ENCODE measurements around the gene COX19. TPM values are rescaled to one million over a fixed set of nuclear protein-coding genes. Genes with fewer than 3 reads are reported as not detected.

The COX19 gene
- total RNA-seq, 1 experiment from 2014 or later, result 12.3 TPM

- no peak overlapping the region; the same call in 1 of the 2 replicates for H3K14ac ChIP-seq (ENCODE audit: insufficient read depth, low read length)
- no CpG with 5 or more reads among the region's 29 CpGs for WGBS (ENCODE audit: extremely low coverage, insufficient read length, low lambda C conversion rate)
- H2BK15ac ChIP-seq (ENCODE audit: low read depth, low read length), result no peak overlapping the region
- Mint-ChIP-seq H3K27me3 (ENCODE audit: low read depth) (no peaks in the 10 kb centered on the region), H3K4me3 (no peak overlapping the region), H3K36me3 (ENCODE audit: insufficient read depth in 1 of 3, low read depth in 3 of 3) (no peaks in the 10 kb centered on the region; a peak in 1 of 7 replicates), H3K4me1 (no peaks in the 10 kb centered on the region; a peak in 1 of 4 replicates), H3K9me3 (no peaks in the 10 kb centered on the region; a peak in 1 of 5 replicates), H3K27ac (0 out of 7 replicates have a peak overlapping the region, but pooled peaks of 1 of the 3 experiments have one; percentile 40)
- no peaks in the 10 kb centered on the region for H3K9me3 ChIP-seq (ENCODE audit: control insufficient read depth, low read depth, low read length)
- H3T11ph ChIP-seq (ENCODE audit: low read length), result no peak overlapping the region
- no peak for DNase-seq
- H3K27ac ChIP-seq (ENCODE audit: insufficient read length, low read depth, low read length), result no peak overlapping the region
- TF ChIP-seq CTCF (conservative IDR thresholded peaks at IDR 0.05), result no peak
- no peak overlapping the region for H4K8ac ChIP-seq (replicated peaks; ENCODE audit: insufficient read length, low read depth, low read length)
- H2BK12ac ChIP-seq (ENCODE audit: insufficient read length, low read depth, low read length), result no peak overlapping the region
- H4K20me1 ChIP-seq (ENCODE audit: control insufficient read depth, insufficient read depth, insufficient read length), result no peaks in the 10 kb centered on the region
- H4K5ac ChIP-seq (ENCODE audit: insufficient read length, low read depth, low read length), result no peak overlapping the region
- no peaks in the 10 kb centered on the region for H3K27me3 ChIP-seq (ENCODE audit: insufficient read depth, low read length)
- no peak overlapping the region for H2BK20ac ChIP-seq (ENCODE audit: low read depth, low read length, poor library complexity, severe bottlenecking)
- no peak overlapping the region for H3K56ac ChIP-seq (ENCODE audit: insufficient read length, low read depth, low read length)
- H4K91ac ChIP-seq (ENCODE audit: insufficient read length, low read depth, low read length), result no peak overlapping the region
- no peak overlapping the region for H3K9ac ChIP-seq (ENCODE audit: extremely low read depth, insufficient read length, low read length)
- H2AK5ac ChIP-seq (ENCODE audit: insufficient read length, low read length), result no peak overlapping the region
- no peak overlapping the region for H2BK120ac ChIP-seq (ENCODE audit: low read depth, low read length, poor library complexity, severe bottlenecking)
- H3K79me2 ChIP-seq (ENCODE audit: insufficient read depth, low read length), result no peaks in the 10 kb centered on the region
- no peak overlapping the region for H3K18ac ChIP-seq (ENCODE audit: insufficient read length, low read depth, low read length)
- no peaks in the 10 kb centered on the region for H3K79me1 ChIP-seq (ENCODE audit: insufficient read depth, low read depth, low read length, poor library complexity, severe bottlenecking)
- H2AFZ ChIP-seq (ENCODE audit: low read length), result no peak overlapping the region
- H2BK5ac ChIP-seq (ENCODE audit: insufficient read length, low read length), result no peak overlapping the region
- H3K4me2 ChIP-seq (ENCODE audit: insufficient read depth, insufficient read length, low read length), result no peak overlapping the region
- H3K4me1 ChIP-seq (ENCODE audit: insufficient read depth, low read length), result no peaks in the 10 kb centered on the region
- no peak overlapping the region for H3K4ac ChIP-seq (ENCODE audit: low read depth, low read length)
- H3K23ac ChIP-seq (ENCODE audit: insufficient read length, low read depth, low read length), result no peak overlapping the region
- no peaks in the 10 kb centered on the region for H3K23me2 ChIP-seq (ENCODE audit: insufficient read length, low read depth, low read length, poor library complexity, severe bottlenecking)
These were observed 44.2 kb downstream of the COX19 start for GRCh38 chr7:930975-931758.

Data from H9 (cell line).